ENCODE results near the gene SNRNP48.

The SNRNP48 gene

GRCh38 chr6:7557652-7558051, 32.3 kb upstream of the SNRNP48 start:
- peak overlapping the region; percentile 97 for H3K27ac ChIP-seq

GRCh38 chr6:7558781-7559180, 31.2 kb upstream of the SNRNP48 start:
- DNase-seq (ENCODE audit: low read depth, low spot score), result no peak
- peak overlapping the region; percentile 97 for H3K27ac ChIP-seq

More at GRCh38 chr6:7557652-7558051, 32.3 kb upstream of the SNRNP48 start:
- DNase-seq (ENCODE audit: low read depth, low spot score), result no peak

GRCh38 chr6:7559196-7559595, 30.8 kb upstream of the SNRNP48 start:
- no peak for DNase-seq (ENCODE audit: low read depth, low spot score)

GRCh38 chr6:7559651-7560385, 30.2 kb upstream of the SNRNP48 start:
- DNase-seq (ENCODE audit: low read depth, low spot score), result no peak
- H3K27ac ChIP-seq, result peak overlapping the region; percentile 97

More at GRCh38 chr6:7559196-7559595, 30.8 kb upstream of the SNRNP48 start:
- peak overlapping the region; percentile 97 for H3K27ac ChIP-seq

- DNase-seq (ENCODE audit: low read depth, low spot score), result no peak
- H3K27ac ChIP-seq, result peak overlapping the region; percentile 97
Measured at GRCh38 chr6:7561153-7561964, 28.6 kb upstream of the SNRNP48 start.

- DNase-seq (ENCODE audit: low read depth, low spot score), result no peak
Measured at GRCh38 chr6:7562769-7563168, 27.2 kb upstream of the SNRNP48 start.

GRCh38 chr6:7566107-7566506, 23.9 kb upstream of the SNRNP48 start:
- DNase-seq (ENCODE audit: low read depth, low spot score), result no peak
- H3K27ac ChIP-seq, result peak overlapping the region; percentile 12

More at GRCh38 chr6:7562769-7563168, 27.2 kb upstream of the SNRNP48 start:
- peak overlapping the region; percentile 97 for H3K27ac ChIP-seq

GRCh38 chr6:7566617-7567173, 23.3 kb upstream of the SNRNP48 start:
- H3K27ac ChIP-seq, result no peak overlapping the region
- no peak for DNase-seq (ENCODE audit: low read depth, low spot score)

GRCh38 chr6:7568021-7568420, 22.0 kb upstream of the SNRNP48 start:
- DNase-seq (ENCODE audit: low read depth, low spot score), result no peak
- H3K27ac ChIP-seq, result no peak overlapping the region

GRCh38 chr6:7569082-7569481, 20.9 kb upstream of the SNRNP48 start:
- DNase-seq (ENCODE audit: low read depth, low spot score), result no peak
- H3K27ac ChIP-seq, result no peak overlapping the region

GRCh38 chr6:7572213-7572943, 17.6 kb upstream of the SNRNP48 start:
- DNase-seq (ENCODE audit: low read depth, low spot score), result no peak
- no peak overlapping the region for H3K27ac ChIP-seq

- DNase-seq (ENCODE audit: low read depth, low spot score), result no peak
- H3K27ac ChIP-seq, result no peak overlapping the region
Measured at GRCh38 chr6:7574500-7574899, 15.5 kb upstream of the SNRNP48 start.

GRCh38 chr6:7578516-7578915, 11.5 kb upstream of the SNRNP48 start:
- peak overlapping the region; percentile 65 for H3K27ac ChIP-seq
- no peak for DNase-seq (ENCODE audit: low read depth, low spot score)

GRCh38 chr6:7578931-7579330, 11.1 kb upstream of the SNRNP48 start:
- peak overlapping the region; percentile 65 for H3K27ac ChIP-seq
- no peak for DNase-seq (ENCODE audit: low read depth, low spot score)

GRCh38 chr6:7579851-7580250, 10.1 kb upstream of the SNRNP48 start:
- DNase-seq (ENCODE audit: low read depth, low spot score), result no peak
- H3K27ac ChIP-seq, result peak overlapping the region; percentile 65

- peak overlapping the region; percentile 65 for H3K27ac ChIP-seq
- DNase-seq (ENCODE audit: low read depth, low spot score), result no peak
Measured at GRCh38 chr6:7580537-7580926, 9.5 kb upstream of the SNRNP48 start.

GRCh38 chr6:7580927-7581618, 8.9 kb upstream of the SNRNP48 start:
- H3K27ac ChIP-seq, result peak overlapping the region; percentile 65
- DNase-seq (ENCODE audit: low read depth, low spot score), result no peak

- no peak overlapping the region for H3K27ac ChIP-seq
- DNase-seq (ENCODE audit: low read depth, low spot score), result no peak
Measured at GRCh38 chr6:7585287-7585930, 4.6 kb upstream of the SNRNP48 start.

GRCh38 chr6:7587631-7588100, 2.3 kb upstream of the SNRNP48 start:
- peak; percentile 54 for DNase-seq (ENCODE audit: low read depth, low spot score)
- H3K27ac ChIP-seq, result peak overlapping the region; percentile 65
